Loucy (cell line): ENCODE data around the gene PSMC6.

Experiments used
- CTCF ChIP-seq: fragments of 200-600 bp; sonication (generic); conservative IDR thresholded peaks from 2 replicates; pipeline ENCODE4 v1.5.1; 2014; ENCODE audit warnings: mild to moderate bottlenecking, antibody characterized with exemption, low read length
- EZH2phosphoT487 ChIP-seq: fragments of 200-600 bp; IDR thresholded peaks from 2 replicates; pipeline ENCODE4 v1.6.1; 2018; ENCODE audit warnings: antibody characterized with exemption, mild to moderate bottlenecking, moderate library complexity, borderline replicate concordance

- TF ChIP-seq CTCF: no peak
- TF ChIP-seq EZH2phosphoT487: no peak
Observed at GRCh38 chr14:52735921-52736489, 29.0 kb downstream of the PSMC6 start.
